Liver (tissue), 9 donors: ENCODE results near the gene ABCB1. TPM values are rescaled to one million over a fixed set of nuclear protein-coding genes. Genes with fewer than 3 reads are reported as not detected.

Experiments
- DNase-seq: peaks from one replicate; pipeline ENCODE4 v3.0.0-alpha.2; 2017; ENCODE audit warnings: low spot score
- H3K27ac ChIP-seq, 2 donors: one replicate each; pipeline ENCODE4 v1.7.0; 2013; ENCODE audit warnings: inconsistent platforms in 2 of 2, low read length in 2 of 2, control low read depth in 1 of 2, low read depth in 1 of 2, mild to moderate bottlenecking in 1 of 2
- H3K27me3 ChIP-seq, 4 donors: one replicate each; pipeline versions ENCODE4 v1.6.1 to v1.7.0; 2013; ENCODE audit warnings: low read length in 3 of 4, inconsistent platforms in 1 of 4, mild to moderate bottlenecking in 1 of 4, moderate library complexity in 1 of 4; ENCODE audit not compliant: control insufficient read depth in 4 of 4, insufficient read depth in 4 of 4
- H3K36me3 ChIP-seq, 4 donors: one replicate each; pipeline versions ENCODE4 v1.6.1 to v1.7.0; 2013; ENCODE audit warnings: low read length in 3 of 4, mild to moderate bottlenecking in 3 of 4, low read depth in 1 of 4, moderate library complexity in 1 of 4; ENCODE audit not compliant: control insufficient read depth in 4 of 4, insufficient read depth in 3 of 4
- H3K4me1 ChIP-seq, 4 donors: one replicate each; pipeline versions ENCODE4 v1.6.1 to v1.7.0; 2013; ENCODE audit warnings: low read length in 3 of 4, mild to moderate bottlenecking in 3 of 4, moderate library complexity in 1 of 4; ENCODE audit not compliant: control insufficient read depth in 4 of 4, insufficient read depth in 4 of 4
- H3K4me3 ChIP-seq, 3 donors: one replicate each; pipeline versions ENCODE4 v1.6.1 to v1.7.0; 2013; ENCODE audit warnings: low read length in 3 of 3, control low read depth in 1 of 3, low read depth in 1 of 3, mild to moderate bottlenecking in 1 of 3
- H3K9ac ChIP-seq, 2 donors: one replicate each; pipeline ENCODE4 v1.7.0; 2013; ENCODE audit warnings: low read length in 2 of 2, mild to moderate bottlenecking in 2 of 2, moderate library complexity in 2 of 2, control low read depth in 1 of 2, low read depth in 1 of 2
- H3K9me3 ChIP-seq, 4 donors: one replicate each; pipeline versions ENCODE4 v1.6.1 to v1.7.0; 2013; ENCODE audit warnings: low read length in 3 of 4; ENCODE audit not compliant: control insufficient read depth in 4 of 4
- EGR1 ChIP-seq, 2 donors: IDR thresholded peaks; 2 replicates each; pipeline ENCODE4 v1.6.1; 2016 to 2018; ENCODE audit warnings: antibody characterized with exemption in 2 of 2, low read depth in 2 of 2
- FOXA1 ChIP-seq: IDR thresholded peaks from 2 replicates; pipeline ENCODE4 v1.6.1; 2016; ENCODE audit warnings: antibody characterized with exemption
- FOXA2 ChIP-seq: IDR thresholded peaks from 2 replicates; pipeline ENCODE4 v1.6.1; 2016; ENCODE audit warnings: antibody characterized with exemption
- GABPA ChIP-seq, 2 donors: IDR thresholded peaks in 1 of 2; conservative IDR thresholded peaks in 1 of 2; 2 replicates each; pipeline ENCODE4 v1.6.1; 2016; ENCODE audit warnings: antibody characterized with exemption in 2 of 2, mild to moderate bottlenecking in 1 of 2, moderate library complexity in 1 of 2
- HNF4A ChIP-seq, 2 donors: conservative IDR thresholded peaks; 2 replicates each; pipeline ENCODE4 v1.6.1; 2016; ENCODE audit warnings: antibody characterized with exemption in 2 of 2, mild to moderate bottlenecking in 2 of 2
- HNF4G ChIP-seq: IDR thresholded peaks from 2 replicates; pipeline ENCODE4 v1.6.1; 2016; ENCODE audit warnings: antibody characterized with exemption
- JUND ChIP-seq, 2 donors: IDR thresholded peaks; 2 replicates each; pipeline ENCODE4 v1.6.1; 2016; ENCODE audit warnings: antibody characterized with exemption in 2 of 2
- RAD21 ChIP-seq, 2 donors: IDR thresholded peaks; 2 replicates each; pipeline ENCODE4 v1.6.1; 2016; ENCODE audit warnings: antibody characterized with exemption in 2 of 2, mild to moderate bottlenecking in 2 of 2
- RXRA ChIP-seq, 2 donors: IDR thresholded peaks; 2 replicates each; pipeline ENCODE4 v1.6.1; 2017 to 2018; ENCODE audit warnings: antibody characterized with exemption in 2 of 2, mild to moderate bottlenecking in 1 of 2
- SP1 ChIP-seq: IDR thresholded peaks from 2 replicates; pipeline ENCODE4 v1.6.1; 2018; ENCODE audit warnings: antibody characterized with exemption, mild to moderate bottlenecking
- TAF1 ChIP-seq: conservative IDR thresholded peaks from 2 replicates; pipeline ENCODE4 v1.6.1; 2016; ENCODE audit warnings: antibody characterized with exemption, mild to moderate bottlenecking
- YY1 ChIP-seq: IDR thresholded peaks from 2 replicates; pipeline ENCODE4 v1.6.1; 2016; ENCODE audit warnings: antibody characterized with exemption, mild to moderate bottlenecking
- WGBS: extraction: QIAGEN DNeasy Blood & Tissue Kit; methylation state at CpG from one replicate; pipeline ENCODE4 v1.1.7; 2013; 5-methylcytosine and 5-hydroxymethylcytosine counted together
- polyA plus RNA-seq, 2 donors: library from polyadenylated mRNA; stranded (reverse) in 1 of 2; unstranded in 1 of 2; fragments of 200-250 nt in 1 of 2; fragments of >200 nt in 1 of 2; fragmentation: Nextera tagmentation in 1 of 2; extraction: Ambion mirVana in 1 of 2; gene quantifications; one replicate each; pipeline versions ENCODE4 v1.2.1 to v1.2.3, GENCODE V29; 2013 to 2015
- total RNA-seq, 2 donors: library from RNA; depleted of rRNA; stranded (reverse); fragments of >200 nt; gene quantifications; one replicate each; pipeline ENCODE4 v1.2.3, GENCODE V29; 2014
- TF ChIP-seq, protein P1 (sequence below): fragments of 150-350 bp; IDR thresholded peaks from 2 replicates; pipeline ENCODE4 v1.5.1; 2017; ENCODE audit warnings: improper control_type of control experiment, low read depth, low read length; ENCODE audit not compliant: missing input control
- TF ChIP-seq, protein P2 (sequence below): IDR thresholded peaks from 2 replicates; pipeline ENCODE4 v1.6.1; 2016; ENCODE audit warnings: antibody characterized with exemption, mild to moderate bottlenecking
- TF ChIP-seq, protein P3 (sequence below): IDR thresholded peaks from 2 replicates; pipeline ENCODE4 v1.6.1; 2016; ENCODE audit warnings: antibody characterized with exemption
- TF ChIP-seq, protein P4 (sequence below): IDR thresholded peaks from 2 replicates; pipeline ENCODE4 v1.6.1; 2016; ENCODE audit warnings: antibody characterized with exemption
- TF ChIP-seq, protein P5 (sequence below): IDR thresholded peaks from 2 replicates; pipeline ENCODE4 v1.6.1; 2016; ENCODE audit warnings: antibody characterized with exemption
- donor health status: healthy.
- donor health status: healthy.
- donor health status: healthy.
- donor health status: healthy.
- donor health status: healthy.

Gene ABCB1
- total and polyA plus RNA-seq, 4 donors: 11.9 to 53.2 (median 21.0) TPM

DNA sequence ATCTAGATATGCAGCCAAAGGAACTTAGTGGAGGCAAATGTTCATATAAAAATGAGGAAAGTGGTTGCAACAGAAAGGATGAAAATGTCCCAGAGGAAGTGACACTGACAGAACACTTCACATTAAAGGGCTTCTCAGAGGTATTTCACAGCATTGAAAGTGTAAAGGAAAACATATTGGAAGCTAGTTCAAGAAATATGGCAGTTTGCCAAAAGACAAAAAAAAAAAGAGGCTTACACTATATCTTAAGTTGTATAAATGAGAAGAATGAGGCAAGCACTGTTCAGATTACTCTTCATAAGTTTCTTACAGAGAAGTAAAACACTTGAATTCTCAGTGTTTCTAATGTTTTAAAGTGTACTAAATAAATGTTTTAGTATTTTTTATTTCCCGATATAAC is 47.6 kb upstream of the ABCB1 start:
- no peaks in the 10 kb centered on the region for H3K9me3 ChIP-seq
- H3K4me1 ChIP-seq: no peaks in the 10 kb centered on the region
- no peak overlapping the region for H3K9ac ChIP-seq
- TF ChIP-seq, protein P1, sequence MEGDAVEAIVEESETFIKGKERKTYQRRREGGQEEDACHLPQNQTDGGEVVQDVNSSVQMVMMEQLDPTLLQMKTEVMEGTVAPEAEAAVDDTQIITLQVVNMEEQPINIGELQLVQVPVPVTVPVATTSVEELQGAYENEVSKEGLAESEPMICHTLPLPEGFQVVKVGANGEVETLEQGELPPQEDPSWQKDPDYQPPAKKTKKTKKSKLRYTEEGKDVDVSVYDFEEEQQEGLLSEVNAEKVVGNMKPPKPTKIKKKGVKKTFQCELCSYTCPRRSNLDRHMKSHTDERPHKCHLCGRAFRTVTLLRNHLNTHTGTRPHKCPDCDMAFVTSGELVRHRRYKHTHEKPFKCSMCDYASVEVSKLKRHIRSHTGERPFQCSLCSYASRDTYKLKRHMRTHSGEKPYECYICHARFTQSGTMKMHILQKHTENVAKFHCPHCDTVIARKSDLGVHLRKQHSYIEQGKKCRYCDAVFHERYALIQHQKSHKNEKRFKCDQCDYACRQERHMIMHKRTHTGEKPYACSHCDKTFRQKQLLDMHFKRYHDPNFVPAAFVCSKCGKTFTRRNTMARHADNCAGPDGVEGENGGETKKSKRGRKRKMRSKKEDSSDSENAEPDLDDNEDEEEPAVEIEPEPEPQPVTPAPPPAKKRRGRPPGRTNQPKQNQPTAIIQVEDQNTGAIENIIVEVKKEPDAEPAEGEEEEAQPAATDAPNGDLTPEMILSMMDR: no peak
- TF ChIP-seq FOXA2 (no peak), HNF4G (no peak), RXRA (IDR thresholded peaks at IDR 0.05) (no peak), SP1 (no peak), JUND (IDR thresholded peaks at IDR 0.05) (no peak), YY1 (no peak), FOXA1 (no peak), EGR1 (IDR thresholded peaks at IDR 0.05; ENCODE audit: low read depth in 2 of 2) (no peak), TAF1 (no peak), GABPA (IDR thresholded peaks at IDR 0.05 in 1 of 2, conservative IDR thresholded peaks at IDR 0.05 in 1 of 2) (no peak), HNF4A (conservative IDR thresholded peaks at IDR 0.05) (no peak), RAD21 (IDR thresholded peaks at IDR 0.05) (no peak)
- TF ChIP-seq, protein P2, sequence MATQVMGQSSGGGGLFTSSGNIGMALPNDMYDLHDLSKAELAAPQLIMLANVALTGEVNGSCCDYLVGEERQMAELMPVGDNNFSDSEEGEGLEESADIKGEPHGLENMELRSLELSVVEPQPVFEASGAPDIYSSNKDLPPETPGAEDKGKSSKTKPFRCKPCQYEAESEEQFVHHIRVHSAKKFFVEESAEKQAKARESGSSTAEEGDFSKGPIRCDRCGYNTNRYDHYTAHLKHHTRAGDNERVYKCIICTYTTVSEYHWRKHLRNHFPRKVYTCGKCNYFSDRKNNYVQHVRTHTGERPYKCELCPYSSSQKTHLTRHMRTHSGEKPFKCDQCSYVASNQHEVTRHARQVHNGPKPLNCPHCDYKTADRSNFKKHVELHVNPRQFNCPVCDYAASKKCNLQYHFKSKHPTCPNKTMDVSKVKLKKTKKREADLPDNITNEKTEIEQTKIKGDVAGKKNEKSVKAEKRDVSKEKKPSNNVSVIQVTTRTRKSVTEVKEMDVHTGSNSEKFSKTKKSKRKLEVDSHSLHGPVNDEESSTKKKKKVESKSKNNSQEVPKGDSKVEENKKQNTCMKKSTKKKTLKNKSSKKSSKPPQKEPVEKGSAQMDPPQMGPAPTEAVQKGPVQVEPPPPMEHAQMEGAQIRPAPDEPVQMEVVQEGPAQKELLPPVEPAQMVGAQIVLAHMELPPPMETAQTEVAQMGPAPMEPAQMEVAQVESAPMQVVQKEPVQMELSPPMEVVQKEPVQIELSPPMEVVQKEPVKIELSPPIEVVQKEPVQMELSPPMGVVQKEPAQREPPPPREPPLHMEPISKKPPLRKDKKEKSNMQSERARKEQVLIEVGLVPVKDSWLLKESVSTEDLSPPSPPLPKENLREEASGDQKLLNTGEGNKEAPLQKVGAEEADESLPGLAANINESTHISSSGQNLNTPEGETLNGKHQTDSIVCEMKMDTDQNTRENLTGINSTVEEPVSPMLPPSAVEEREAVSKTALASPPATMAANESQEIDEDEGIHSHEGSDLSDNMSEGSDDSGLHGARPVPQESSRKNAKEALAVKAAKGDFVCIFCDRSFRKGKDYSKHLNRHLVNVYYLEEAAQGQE: no peak
- TF ChIP-seq, protein P3, sequence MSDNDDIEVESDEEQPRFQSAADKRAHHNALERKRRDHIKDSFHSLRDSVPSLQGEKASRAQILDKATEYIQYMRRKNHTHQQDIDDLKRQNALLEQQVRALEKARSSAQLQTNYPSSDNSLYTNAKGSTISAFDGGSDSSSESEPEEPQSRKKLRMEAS: no peak
- TF ChIP-seq, protein P4, sequence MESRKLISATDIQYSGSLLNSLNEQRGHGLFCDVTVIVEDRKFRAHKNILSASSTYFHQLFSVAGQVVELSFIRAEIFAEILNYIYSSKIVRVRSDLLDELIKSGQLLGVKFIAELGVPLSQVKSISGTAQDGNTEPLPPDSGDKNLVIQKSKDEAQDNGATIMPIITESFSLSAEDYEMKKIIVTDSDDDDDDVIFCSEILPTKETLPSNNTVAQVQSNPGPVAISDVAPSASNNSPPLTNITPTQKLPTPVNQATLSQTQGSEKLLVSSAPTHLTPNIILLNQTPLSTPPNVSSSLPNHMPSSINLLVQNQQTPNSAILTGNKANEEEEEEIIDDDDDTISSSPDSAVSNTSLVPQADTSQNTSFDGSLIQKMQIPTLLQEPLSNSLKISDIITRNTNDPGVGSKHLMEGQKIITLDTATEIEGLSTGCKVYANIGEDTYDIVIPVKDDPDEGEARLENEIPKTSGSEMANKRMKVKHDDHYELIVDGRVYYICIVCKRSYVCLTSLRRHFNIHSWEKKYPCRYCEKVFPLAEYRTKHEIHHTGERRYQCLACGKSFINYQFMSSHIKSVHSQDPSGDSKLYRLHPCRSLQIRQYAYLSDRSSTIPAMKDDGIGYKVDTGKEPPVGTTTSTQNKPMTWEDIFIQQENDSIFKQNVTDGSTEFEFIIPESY: no peak
- TF ChIP-seq, protein P5, sequence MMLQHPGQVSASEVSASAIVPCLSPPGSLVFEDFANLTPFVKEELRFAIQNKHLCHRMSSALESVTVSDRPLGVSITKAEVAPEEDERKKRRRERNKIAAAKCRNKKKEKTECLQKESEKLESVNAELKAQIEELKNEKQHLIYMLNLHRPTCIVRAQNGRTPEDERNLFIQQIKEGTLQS: no peak
- no peak overlapping the region for H3K4me3 ChIP-seq
- DNase-seq: no peak
- H3K27me3 ChIP-seq: no peaks in the 10 kb centered on the region
- WGBS: 100% methylated on average over 1 of the region's 1 CpG
- H3K27ac ChIP-seq: no peak overlapping the region
- no peaks in the 10 kb centered on the region for H3K36me3 ChIP-seq

DNA sequence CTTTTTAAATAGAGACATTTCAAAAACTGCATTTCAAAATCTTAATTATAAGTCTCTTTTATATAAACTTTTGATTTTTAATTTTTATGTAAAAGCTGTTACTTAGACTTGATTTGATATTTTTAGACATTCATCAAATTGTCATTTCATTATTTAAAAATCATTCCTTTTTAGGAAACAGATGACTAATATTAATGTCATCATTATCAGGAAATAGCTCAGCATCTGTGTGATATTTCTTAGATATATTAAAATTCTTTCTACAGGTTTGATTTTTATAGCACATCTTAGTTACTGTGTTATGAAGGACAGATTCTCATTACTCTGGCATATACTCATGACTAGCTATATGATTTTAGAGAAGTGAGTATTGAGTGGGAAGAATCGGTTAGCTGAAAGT is 44.8 kb upstream of the ABCB1 start:
- Histone ChIP-seq H3K36me3 (no peaks in the 10 kb centered on the region), H3K4me3 (no peak overlapping the region), H3K27ac (no peak overlapping the region), H3K9me3 (no peaks in the 10 kb centered on the region), H3K4me1 (no peaks in the 10 kb centered on the region), H3K9ac (no peak overlapping the region), H3K27me3 (no peaks in the 10 kb centered on the region)
- WGBS: 95% methylated on average over 1 of the region's 1 CpG
- no peak for DNase-seq
- no peak for TF ChIP-seq JUND (IDR thresholded peaks at IDR 0.05)
